Mesodermal cell (in vitro differentiated cells): Measurements from ENCODE around the gene VRK1.
A peak's percentile ranks its signal among the peaks of the same experiment; 100 is the strongest.

ENCODE experiments used
- H3K27ac ChIP-seq: 2 replicates; pipeline ENCODE4 v1.7.0; 2013; ENCODE audit warnings: mild to moderate bottlenecking, low read depth, low read length, moderate library complexity; ENCODE audit not compliant: severe bottlenecking
- H3K36me3 ChIP-seq: 2 replicates; pipeline ENCODE4 v1.7.1; 2013; ENCODE audit warnings: mild to moderate bottlenecking, low read length, moderate library complexity; ENCODE audit not compliant: control insufficient read depth, insufficient read depth
- H3K4me1 ChIP-seq: one replicate; pipeline ENCODE4 v1.7.1; 2013; ENCODE audit warnings: mild to moderate bottlenecking, low read length; ENCODE audit not compliant: insufficient read depth, control insufficient read depth, poor library complexity, severe bottlenecking
- H3K4me3 ChIP-seq: 2 replicates; pipeline ENCODE4 v1.7.0; 2013; ENCODE audit warnings: low read length, control low read depth, mild to moderate bottlenecking; ENCODE audit not compliant: insufficient read depth, poor library complexity, severe bottlenecking; ENCODE audit errors: extremely low read depth
- H3K9me3 ChIP-seq: 2 replicates; pipeline ENCODE4 v1.7.1; 2013; ENCODE audit warnings: mild to moderate bottlenecking, low read length, moderate library complexity; ENCODE audit not compliant: control insufficient read depth
- WGBS, 2 experiments: methylation state at CpG; one replicate each; pipeline ENCODE4 v1.1.5; 2013; ENCODE audit warnings: missing lambda C conversion rate in 2 of 2; ENCODE audit not compliant: insufficient coverage in 2 of 2; 5-methylcytosine and 5-hydroxymethylcytosine counted together

Gene VRK1

DNA sequence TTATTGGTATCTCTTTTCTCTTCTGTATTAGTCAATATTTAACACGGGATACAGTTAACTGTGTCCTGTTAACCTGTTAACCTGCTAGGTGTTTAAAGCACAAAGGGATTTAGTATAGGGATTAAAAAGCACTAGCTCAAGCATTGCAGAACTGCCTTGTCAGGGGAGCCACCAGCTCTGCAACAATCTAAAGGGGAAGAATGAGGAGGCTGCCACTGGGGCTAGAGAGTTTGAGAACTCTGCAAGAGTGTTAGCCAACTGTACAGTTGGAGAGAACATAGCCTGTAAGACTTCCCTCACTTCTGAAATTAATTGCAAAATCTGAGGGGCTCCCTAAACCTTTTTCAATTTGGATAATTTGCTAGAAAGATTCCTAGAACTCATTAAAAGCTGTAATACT is 6.5 kb upstream of the VRK1 start:
- WGBS, 2 experiments, result 86% methylated on average over 1 of the region's 1 CpG; no CpG with 5 or more reads in 1 of the 2 experiments
- no peaks in the 10 kb centered on the region for H3K36me3 ChIP-seq
- H3K9me3 ChIP-seq, result no peaks in the 10 kb centered on the region
- H3K4me3 ChIP-seq, result no peak overlapping the region
- no peak overlapping the region for H3K27ac ChIP-seq
- no peaks in the 10 kb centered on the region for H3K4me1 ChIP-seq

DNA sequence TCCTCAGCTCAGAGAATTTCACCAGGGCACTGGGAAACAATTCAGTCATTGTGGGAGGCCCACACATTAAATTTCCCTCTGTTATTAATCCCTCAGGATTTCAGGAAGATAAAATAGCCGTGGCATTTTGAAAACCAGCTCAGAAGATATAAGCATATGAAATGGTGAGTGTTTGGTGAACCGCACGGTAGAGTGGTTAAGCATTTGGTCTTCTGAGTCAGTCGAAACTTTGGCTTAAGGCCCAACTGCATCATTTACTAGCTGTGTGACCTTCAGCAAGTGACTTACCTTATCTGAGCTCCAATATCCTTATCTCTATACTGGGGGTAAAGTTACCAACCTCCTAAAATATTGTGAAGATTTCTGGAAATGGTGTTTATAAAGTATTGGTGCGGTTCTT is 5.2 kb upstream of the VRK1 start:
- Histone ChIP-seq H3K36me3 (no peaks in the 10 kb centered on the region), H3K4me1 (no peaks in the 10 kb centered on the region), H3K4me3 (no peak overlapping the region), H3K9me3 (no peaks in the 10 kb centered on the region), H3K27ac (no peak overlapping the region)
- 79 to 92% methylated on average over 2 to 3 of the region's 5 CpGs for WGBS, 2 experiments

DNA sequence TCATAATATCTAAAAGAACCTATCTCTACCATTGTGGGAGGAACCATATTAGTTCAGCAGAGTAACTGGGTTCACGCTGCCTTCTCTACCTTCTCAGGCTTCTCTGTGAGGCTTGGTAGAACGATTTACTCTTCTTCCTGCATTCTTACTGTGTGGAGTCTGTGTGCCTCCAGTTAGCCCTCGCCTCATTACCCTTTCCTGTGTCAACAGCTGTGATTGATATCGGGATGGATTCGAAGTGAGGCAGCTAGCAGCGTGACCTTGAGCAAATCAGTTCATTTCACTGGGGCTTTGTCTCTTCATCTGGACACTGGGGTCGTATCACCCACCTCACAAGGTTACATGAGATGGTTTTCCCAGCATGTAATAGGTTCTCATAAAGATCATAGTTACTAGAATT is 4.6 kb upstream of the VRK1 start:
- H3K9me3 ChIP-seq, result no peaks in the 10 kb centered on the region

DNA sequence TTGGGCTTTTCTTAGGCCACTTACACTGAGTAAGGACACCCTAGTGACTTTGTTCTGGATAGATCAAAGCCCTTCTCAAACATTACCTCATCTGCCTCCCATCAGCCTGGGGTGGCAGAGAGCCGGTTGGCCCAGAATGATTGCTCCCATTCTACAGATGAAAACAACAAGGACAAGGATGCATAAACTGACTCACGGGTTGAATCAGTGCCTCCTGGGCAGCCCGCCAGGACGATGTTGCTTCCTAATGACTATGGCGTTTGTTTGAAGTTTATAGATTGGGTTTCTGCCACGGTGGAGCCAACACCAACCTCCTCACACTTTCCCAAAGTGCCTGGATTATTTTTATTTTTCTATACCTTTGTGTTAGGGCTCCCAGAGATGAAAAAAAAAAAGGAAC is 3.6 kb upstream of the VRK1 start:
- H3K4me1 ChIP-seq, result peaks cover 3% of the 10 kb centered on the region
- H3K4me3 ChIP-seq, result no peak overlapping the region
- H3K9me3 ChIP-seq, result no peaks in the 10 kb centered on the region
- WGBS, 2 experiments, result 73 to 90% methylated on average over 2 to 4 of the region's 6 CpGs
- no peak overlapping the region for H3K27ac ChIP-seq
- no peaks in the 10 kb centered on the region for H3K36me3 ChIP-seq

More for the DNA sequence above, 4.6 kb upstream of the VRK1 start:
- Histone ChIP-seq H3K27ac (no peak overlapping the region), H3K36me3 (no peaks in the 10 kb centered on the region), H3K4me1 (no peaks in the 10 kb centered on the region), H3K4me3 (no peak overlapping the region)
- WGBS, 2 experiments, result 68 to 85% methylated on average over 7 of the region's 7 CpGs

DNA sequence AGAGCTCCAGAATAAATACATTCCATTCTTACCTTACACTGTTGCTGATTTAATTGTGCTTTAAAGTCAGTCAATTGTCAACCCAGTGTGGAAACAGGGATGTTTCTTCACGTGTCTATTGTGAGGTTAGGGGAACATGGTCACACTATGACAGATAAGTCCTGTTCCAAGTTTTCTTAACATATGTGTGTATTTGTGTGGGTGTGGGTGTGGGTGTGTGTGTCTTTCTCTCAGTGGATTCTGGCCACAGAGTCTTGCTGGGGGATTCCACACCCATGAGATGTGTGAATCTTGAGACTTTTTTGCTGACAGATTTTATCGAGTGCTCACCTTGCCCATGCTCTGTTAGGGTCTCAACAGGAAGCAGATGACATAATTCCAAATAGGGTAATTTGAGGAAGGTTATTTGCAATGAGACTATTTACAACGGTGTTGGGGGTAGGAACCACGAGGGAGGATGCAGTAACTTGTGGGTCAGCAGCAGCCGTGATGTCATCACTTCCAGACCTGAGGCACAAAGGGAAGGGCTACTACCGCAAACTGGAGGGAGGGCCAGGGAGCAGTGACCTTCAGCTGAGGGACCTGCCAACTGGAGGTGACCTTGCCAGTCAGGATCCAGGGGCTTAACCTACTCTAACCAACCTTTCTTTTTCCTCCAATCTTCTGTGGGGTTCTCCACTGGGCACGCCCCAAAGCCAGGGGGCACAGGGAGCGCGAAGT is 1.9 kb upstream of the VRK1 start:
- H3K4me3 ChIP-seq, result no peak overlapping the region
- WGBS, 2 experiments, result 83 to 85% methylated on average over 5 of the region's 9 CpGs
- H3K9me3 ChIP-seq, result no peaks in the 10 kb centered on the region
- peaks cover 9% of the 10 kb centered on the region for H3K4me1 ChIP-seq
- H3K36me3 ChIP-seq, result no peaks in the 10 kb centered on the region
- no peak overlapping the region for H3K27ac ChIP-seq

DNA sequence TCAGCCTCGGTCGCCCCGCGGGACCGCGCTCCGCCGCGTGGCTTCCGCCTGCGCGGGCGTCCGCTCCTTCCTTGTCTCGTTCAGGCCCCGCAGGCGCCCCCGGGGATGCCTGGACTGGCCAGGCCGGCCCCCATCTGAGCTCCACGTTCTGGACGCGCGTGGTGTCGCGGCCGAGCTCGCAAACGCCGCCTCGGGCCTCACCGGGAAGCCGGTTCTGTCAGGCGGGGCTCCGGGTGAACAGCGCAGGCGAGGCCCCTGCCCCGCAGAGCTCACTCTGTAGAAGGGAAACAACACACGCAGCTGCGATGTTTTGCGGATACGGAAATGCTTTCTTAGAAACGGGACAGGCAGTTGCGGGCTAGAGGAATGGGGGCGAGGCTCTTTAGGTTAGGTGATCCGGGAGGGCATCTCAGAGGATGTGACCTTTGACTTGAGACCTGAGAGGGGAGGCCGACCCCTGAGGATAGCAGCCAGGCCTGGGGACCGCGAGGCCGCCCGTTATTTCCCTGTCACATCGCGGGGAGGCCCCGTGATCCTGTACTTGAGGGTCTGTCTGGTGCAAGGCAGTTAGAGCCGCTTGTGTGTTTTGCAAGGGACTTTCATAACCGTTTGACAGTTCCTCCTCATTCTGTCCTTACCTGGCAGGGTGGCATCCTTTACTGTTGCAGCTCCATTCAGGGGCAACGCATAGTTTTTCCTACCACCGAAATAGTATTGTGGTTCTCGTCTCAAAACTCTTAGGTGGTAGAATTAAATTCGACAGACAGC is 584 bp downstream of the VRK1 start:
- peak overlapping the region; percentile 78 for H3K27ac ChIP-seq
- H3K36me3 ChIP-seq, result no peaks in the 10 kb centered on the region
- H3K9me3 ChIP-seq, result no peaks in the 10 kb centered on the region
- peak overlapping the region; percentile 88 for H3K4me3 ChIP-seq
- WGBS, 2 experiments, result 1 to 2% methylated on average over 42 to 52 of the region's 59 CpGs
- peaks cover 9% of the 10 kb centered on the region for H3K4me1 ChIP-seq

DNA sequence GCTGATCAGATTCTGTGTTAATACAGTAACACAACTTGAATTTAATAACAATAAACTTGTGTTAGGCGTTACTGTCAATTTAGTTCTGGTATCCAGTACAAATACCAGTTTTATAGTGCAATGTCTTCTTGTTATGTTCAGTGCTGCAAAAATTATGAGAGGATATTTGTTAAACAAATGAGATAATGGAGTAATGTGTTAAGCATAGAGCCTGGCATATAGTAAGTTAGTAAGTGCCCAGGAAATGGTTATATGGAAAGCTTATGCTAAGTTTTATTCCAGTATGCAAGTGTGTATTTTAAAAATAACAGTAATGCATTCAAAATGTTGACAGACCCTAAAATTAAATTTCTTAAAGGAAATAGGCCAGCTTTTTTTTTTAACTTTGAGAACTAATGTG is 1.8 kb downstream of the VRK1 start:
- Histone ChIP-seq H3K36me3 (no peaks in the 10 kb centered on the region), H3K4me3 (no peak overlapping the region), H3K27ac (no peak overlapping the region), H3K4me1 (peaks cover 9% of the 10 kb centered on the region), H3K9me3 (no peaks in the 10 kb centered on the region)
- WGBS, 2 experiments, result 60 to 100% methylated on average over 1 of the region's 1 CpG

DNA sequence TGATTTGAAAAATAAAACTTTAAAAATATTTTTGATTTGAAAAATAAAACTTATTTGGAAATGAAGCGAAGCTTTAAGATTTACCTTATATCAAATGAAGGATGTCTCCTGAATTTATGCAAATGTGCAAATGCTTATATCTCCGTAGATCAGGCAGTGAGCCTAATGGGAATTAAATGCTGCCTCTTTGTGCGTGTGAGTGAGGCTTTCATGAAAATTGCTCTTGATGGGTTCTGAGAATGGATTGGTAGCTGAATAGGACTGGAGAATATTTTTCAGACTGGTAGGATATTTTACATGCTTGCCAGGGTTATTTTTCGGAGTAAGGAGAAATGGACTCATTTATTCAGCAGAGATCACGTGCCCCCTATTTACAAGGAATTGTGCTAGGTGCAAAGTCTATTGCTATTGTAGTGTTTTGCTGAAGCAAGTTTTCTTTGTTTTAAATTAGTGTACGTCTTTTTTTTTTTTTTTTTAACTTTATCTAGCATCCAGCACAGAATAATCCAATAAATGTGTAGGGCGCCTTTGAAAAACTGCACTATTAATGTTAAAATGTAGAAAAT is 2.4 kb downstream of the VRK1 start:
- H3K9me3 ChIP-seq, result no peaks in the 10 kb centered on the region
- H3K4me1 ChIP-seq, result peaks cover 9% of the 10 kb centered on the region
- no peak overlapping the region for H3K4me3 ChIP-seq
- WGBS, 2 experiments, result 88 to 94% methylated on average over 4 to 5 of the region's 7 CpGs
- H3K27ac ChIP-seq, result no peak overlapping the region
- H3K36me3 ChIP-seq, result no peaks in the 10 kb centered on the region

DNA sequence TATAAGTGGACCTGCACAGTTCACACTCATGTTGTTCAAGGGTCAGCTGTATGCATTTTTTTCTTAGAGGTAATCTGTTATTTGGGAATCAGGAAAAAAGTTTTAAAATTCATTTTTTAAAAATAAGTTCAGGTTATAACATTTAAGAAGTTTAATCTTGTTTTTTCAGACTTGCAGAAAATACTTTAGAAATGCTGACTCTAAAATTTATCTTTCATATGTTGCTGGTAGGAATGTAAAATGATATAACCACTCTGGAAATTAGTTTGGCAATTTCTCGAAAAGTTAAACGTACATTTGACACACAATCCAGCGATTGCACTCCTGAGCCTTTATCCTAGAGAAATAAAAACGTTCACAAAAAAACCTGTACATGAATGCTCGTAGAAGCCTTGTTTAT is 4.7 kb downstream of the VRK1 start:
- H3K36me3 ChIP-seq, result peaks cover 2% of the 10 kb centered on the region
- H3K4me3 ChIP-seq, result no peak overlapping the region
- H3K9me3 ChIP-seq, result no peaks in the 10 kb centered on the region
- WGBS, 2 experiments, result no CpG with 5 or more reads among the region's 5 CpGs
- H3K27ac ChIP-seq, result no peak overlapping the region
- peaks cover 9% of the 10 kb centered on the region for H3K4me1 ChIP-seq

DNA sequence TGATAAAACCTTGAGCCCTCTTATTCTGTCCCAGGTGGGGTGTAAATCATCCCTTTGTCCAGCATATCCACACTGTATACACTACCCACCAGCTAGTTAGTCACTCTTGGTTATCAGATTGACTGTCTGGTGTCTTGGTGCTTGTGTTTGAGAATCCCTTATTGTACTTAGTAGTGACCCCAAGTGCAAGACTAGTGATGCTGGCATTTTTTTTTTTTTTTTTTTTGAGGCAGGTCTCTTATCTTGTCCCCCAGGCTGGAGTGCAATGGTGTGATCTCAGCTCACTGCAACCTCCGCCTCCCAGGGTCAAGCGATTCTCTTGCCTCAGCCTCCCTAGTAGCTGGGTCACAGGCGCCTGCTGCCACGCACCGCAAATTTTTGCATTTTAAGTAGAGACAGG is 5.8 kb downstream of the VRK1 start:
- 94 to 96% methylated on average over 5 of the region's 5 CpGs for WGBS, 2 experiments
- no peak overlapping the region for H3K4me3 ChIP-seq
- H3K4me1 ChIP-seq, result peaks cover 9% of the 10 kb centered on the region
- H3K36me3 ChIP-seq, result peaks cover 5% of the 10 kb centered on the region
- H3K27ac ChIP-seq, result no peak overlapping the region
- no peaks in the 10 kb centered on the region for H3K9me3 ChIP-seq

DNA sequence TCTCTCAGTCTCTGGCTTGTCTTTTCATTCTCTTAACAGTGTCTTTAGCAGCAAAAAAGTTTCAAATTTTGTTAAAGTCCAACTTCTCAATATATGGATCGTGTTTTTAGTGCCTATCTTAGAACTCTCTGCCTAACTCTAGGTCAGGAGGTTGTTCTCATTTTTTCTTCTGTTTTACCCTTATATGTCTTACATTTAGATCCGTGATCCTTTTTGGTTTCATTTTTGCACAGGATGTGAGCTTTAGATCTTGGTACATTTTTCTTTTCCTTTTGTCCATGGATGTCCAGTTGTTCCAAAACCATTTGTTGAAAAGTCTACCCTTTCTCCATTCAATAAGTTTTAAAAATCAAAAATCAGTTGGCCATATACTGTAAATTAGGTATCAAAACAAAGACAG is 6.8 kb downstream of the VRK1 start:
- no peaks in the 10 kb centered on the region for H3K9me3 ChIP-seq
- peaks cover 7% of the 10 kb centered on the region for H3K36me3 ChIP-seq
- H3K4me3 ChIP-seq, result no peak overlapping the region
- H3K4me1 ChIP-seq, result peaks cover 2% of the 10 kb centered on the region
- no peak overlapping the region for H3K27ac ChIP-seq
- WGBS, 2 experiments, result 89 to 100% methylated on average over 1 of the region's 2 CpGs
